ENCODE data around the gene AVEN.
"Not testable (repeated sequence)": the region's sequence is repeated elsewhere in the genome, so short reads cannot be mapped to it uniquely, and the experiment has no call there.

The AVEN gene

DNA sequence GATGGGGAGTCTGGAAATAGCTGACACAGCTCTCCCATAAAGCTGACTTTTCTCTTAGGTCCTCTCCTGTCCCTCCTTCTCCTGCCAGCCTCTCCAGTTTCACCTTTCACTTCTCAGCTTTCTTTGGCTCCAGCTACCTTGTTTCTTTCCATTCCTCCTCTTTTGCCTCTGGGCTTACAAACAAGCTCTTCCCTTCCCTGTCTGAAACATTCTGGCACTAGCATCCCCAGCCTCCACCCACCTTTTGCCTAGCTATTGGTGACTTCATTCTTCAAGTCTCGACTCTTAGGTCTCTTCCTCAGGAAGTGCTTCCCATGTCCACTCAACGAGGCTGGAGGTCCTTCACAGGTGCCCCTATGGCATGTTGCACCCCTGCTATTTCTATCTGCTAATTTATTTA lies 20.5 kb upstream of the AVEN start:
- no peak overlapping the region for H3K4me3 ChIP-seq (ENCODE audit: low read depth, low read length)
- TF ChIP-seq, protein P1, sequence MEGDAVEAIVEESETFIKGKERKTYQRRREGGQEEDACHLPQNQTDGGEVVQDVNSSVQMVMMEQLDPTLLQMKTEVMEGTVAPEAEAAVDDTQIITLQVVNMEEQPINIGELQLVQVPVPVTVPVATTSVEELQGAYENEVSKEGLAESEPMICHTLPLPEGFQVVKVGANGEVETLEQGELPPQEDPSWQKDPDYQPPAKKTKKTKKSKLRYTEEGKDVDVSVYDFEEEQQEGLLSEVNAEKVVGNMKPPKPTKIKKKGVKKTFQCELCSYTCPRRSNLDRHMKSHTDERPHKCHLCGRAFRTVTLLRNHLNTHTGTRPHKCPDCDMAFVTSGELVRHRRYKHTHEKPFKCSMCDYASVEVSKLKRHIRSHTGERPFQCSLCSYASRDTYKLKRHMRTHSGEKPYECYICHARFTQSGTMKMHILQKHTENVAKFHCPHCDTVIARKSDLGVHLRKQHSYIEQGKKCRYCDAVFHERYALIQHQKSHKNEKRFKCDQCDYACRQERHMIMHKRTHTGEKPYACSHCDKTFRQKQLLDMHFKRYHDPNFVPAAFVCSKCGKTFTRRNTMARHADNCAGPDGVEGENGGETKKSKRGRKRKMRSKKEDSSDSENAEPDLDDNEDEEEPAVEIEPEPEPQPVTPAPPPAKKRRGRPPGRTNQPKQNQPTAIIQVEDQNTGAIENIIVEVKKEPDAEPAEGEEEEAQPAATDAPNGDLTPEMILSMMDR (IDR thresholded peaks at IDR 0.05; ENCODE audit: low read depth, low read length, missing control alignments): no peak
- in situ Hi-C loops (cut with HindIII; ENCODE audit: low pct_ligation_motif_present, low sequenced_read_pairs): no loop called here
- no peak overlapping the region for H3K27ac ChIP-seq
- DNase-seq: no peak
- no peaks in the 10 kb centered on the region for H3K27me3 ChIP-seq (replicated peaks)
- H3K36me3 ChIP-seq (replicated peaks): no peaks in the 10 kb centered on the region

DNA sequence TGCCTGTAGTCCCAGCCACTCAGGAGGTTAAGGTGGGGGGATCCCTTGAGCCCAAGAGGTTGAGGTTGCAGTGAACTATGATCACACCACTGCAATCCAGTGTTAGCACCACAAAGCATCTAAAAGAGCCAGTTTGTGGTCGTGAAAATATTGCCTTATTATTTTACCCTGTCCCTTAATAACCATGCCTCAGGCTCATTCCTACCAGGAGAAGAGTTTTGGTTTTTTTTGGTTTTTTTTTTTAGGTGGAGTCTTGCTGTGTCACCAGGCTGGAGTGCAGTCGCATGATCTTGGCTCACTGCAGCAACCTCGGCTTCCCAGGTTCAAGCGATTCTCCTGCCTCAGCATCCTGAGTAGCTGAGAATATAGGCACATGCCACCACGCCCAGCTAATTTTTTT lies 17.9 kb upstream of the AVEN start:
- Histone ChIP-seq H3K27me3 (replicated peaks) (no peaks in the 10 kb centered on the region), H3K36me3 (replicated peaks) (no peaks in the 10 kb centered on the region), H3K27ac (peak overlapping the region; percentile 84), H3K4me3 (ENCODE audit: low read depth, low read length) (no peak overlapping the region)
- in situ Hi-C loops (cut with HindIII; ENCODE audit: low pct_ligation_motif_present, low sequenced_read_pairs): no loop called here
- no peak for DNase-seq
- TF ChIP-seq, protein P1 (IDR thresholded peaks at IDR 0.05; ENCODE audit: low read depth, low read length, missing control alignments): no peak

- Histone ChIP-seq H3K27ac (peak overlapping the region; percentile 84), H3K36me3 (replicated peaks) (no peaks in the 10 kb centered on the region), H3K4me3 (ENCODE audit: low read depth, low read length) (no peak overlapping the region), H3K27me3 (replicated peaks) (no peaks in the 10 kb centered on the region)
- DNase-seq: peak; percentile 45
- TF ChIP-seq, protein P1 (IDR thresholded peaks at IDR 0.05; ENCODE audit: low read depth, low read length, missing control alignments): no peak
- in situ Hi-C loops (cut with HindIII; ENCODE audit: low pct_ligation_motif_present, low sequenced_read_pairs): no loop called here
These were observed 17.0 kb upstream of the AVEN start for GRCh38 chr15:34055868-34056595.

DNA sequence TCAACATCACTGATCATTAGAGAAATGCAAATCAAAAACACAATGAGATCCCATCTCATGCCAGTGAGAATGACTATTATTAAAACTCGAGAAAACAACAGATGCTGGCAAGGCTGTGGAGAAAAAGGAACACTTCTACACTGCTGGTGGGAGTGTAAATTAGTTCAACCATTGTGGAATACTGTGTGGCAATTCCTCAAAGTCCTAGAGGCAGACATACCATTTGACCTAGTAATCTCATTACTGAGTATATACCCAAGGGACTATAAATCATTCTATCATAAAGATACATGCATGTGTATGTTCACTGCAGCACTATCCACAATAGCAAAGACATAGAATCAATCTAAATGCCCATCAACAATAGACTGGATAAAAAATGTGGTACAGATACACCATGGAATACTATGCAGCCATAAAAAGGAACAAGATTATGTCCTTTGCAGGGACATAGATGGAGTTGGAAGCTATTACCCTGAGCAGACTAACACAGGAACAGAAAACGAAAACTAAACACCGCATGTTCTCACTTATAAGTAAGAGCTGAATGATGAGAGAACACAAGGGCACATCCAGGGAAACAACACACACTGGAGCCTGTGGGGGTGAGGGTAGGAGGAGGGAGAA lies 15.2 kb upstream of the AVEN start:
- Histone ChIP-seq H3K27ac (no peak overlapping the region), H3K4me3 (ENCODE audit: low read depth, low read length) (no peak overlapping the region), H3K27me3 (replicated peaks) (no peaks in the 10 kb centered on the region), H3K36me3 (replicated peaks) (no peaks in the 10 kb centered on the region)
- TF ChIP-seq, protein P1 (IDR thresholded peaks at IDR 0.05; ENCODE audit: low read depth, low read length, missing control alignments): no peak
- no peak for DNase-seq
- in situ Hi-C loops (cut with HindIII; ENCODE audit: low pct_ligation_motif_present, low sequenced_read_pairs): no loop called here

- DNase-seq; H3K4me3 ChIP-seq (ENCODE audit: low read depth, low read length); in situ Hi-C loops (cut with HindIII; ENCODE audit: low pct_ligation_motif_present, low sequenced_read_pairs); H3K27me3 ChIP-seq (replicated peaks); H3K27ac ChIP-seq; H3K36me3 ChIP-seq (replicated peaks): not testable (repeated sequence)
These were observed 11.4 kb upstream of the AVEN start for GRCh38 chr15:34050385-34050784.

- Histone ChIP-seq H3K36me3 (replicated peaks) (no peaks in the 10 kb centered on the region), H3K4me3 (ENCODE audit: low read depth, low read length) (no peak overlapping the region), H3K27me3 (replicated peaks) (no peaks in the 10 kb centered on the region), H3K27ac (peak overlapping the region; percentile 96)
- in situ Hi-C loops (cut with HindIII; ENCODE audit: low pct_ligation_motif_present, low sequenced_read_pairs): no loop called here
- TF ChIP-seq, protein P1 (IDR thresholded peaks at IDR 0.05; ENCODE audit: low read depth, low read length, missing control alignments): no peak
- DNase-seq: peak; percentile 91
These were observed 10.1 kb upstream of the AVEN start for GRCh38 chr15:34049112-34049511.
